Hepatocyte (in vitro differentiated cells): ENCODE data around the gene SNED1.

Experiments used
- EZH2 ChIP-seq: fragments of 200-600 bp; sonication (generic); IDR thresholded peaks from 2 replicates; pipeline ENCODE4 v1.6.1; 2016; ENCODE audit warnings: antibody characterized with exemption, mild to moderate bottlenecking, borderline replicate concordance
- TF ChIP-seq, protein P1 (sequence below): fragments of 200-600 bp; sonication (generic); IDR thresholded peaks from 2 replicates; pipeline ENCODE4 v1.5.1; 2016; ENCODE audit warnings: antibody characterized with exemption, mild to moderate bottlenecking; ENCODE audit not compliant: poor library complexity

DNA sequence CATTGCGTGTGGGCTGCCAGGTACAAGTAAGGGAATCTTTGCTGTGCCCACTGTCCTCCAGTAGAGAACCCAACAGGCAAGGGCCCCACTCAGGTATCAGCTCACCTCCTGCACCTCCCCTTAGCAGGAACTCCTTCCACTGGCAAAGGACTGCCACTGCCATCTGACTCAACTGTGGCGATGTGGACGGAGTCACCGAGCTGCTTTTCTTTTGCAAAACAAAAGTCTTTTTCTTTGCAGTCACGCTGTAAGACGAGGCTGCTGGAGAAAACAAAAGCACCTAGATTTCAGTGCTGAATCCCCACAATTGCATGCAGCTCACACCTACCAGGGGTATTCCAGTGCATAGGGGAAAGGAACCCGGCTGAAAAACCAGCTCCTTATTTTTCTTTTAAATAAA, 95.8 kb downstream of the SNED1 start:
- TF ChIP-seq, protein P1, sequence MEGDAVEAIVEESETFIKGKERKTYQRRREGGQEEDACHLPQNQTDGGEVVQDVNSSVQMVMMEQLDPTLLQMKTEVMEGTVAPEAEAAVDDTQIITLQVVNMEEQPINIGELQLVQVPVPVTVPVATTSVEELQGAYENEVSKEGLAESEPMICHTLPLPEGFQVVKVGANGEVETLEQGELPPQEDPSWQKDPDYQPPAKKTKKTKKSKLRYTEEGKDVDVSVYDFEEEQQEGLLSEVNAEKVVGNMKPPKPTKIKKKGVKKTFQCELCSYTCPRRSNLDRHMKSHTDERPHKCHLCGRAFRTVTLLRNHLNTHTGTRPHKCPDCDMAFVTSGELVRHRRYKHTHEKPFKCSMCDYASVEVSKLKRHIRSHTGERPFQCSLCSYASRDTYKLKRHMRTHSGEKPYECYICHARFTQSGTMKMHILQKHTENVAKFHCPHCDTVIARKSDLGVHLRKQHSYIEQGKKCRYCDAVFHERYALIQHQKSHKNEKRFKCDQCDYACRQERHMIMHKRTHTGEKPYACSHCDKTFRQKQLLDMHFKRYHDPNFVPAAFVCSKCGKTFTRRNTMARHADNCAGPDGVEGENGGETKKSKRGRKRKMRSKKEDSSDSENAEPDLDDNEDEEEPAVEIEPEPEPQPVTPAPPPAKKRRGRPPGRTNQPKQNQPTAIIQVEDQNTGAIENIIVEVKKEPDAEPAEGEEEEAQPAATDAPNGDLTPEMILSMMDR, result no peak
- no peak for TF ChIP-seq EZH2
